PFSK-1 (cell line): ENCODE results near the gene DKKL1.

Experiments used
- FOXP2 ChIP-seq: optimal IDR thresholded peaks from 2 replicates; pipeline ENCODE3; 2011; ENCODE audit warnings: borderline replicate concordance, control low read depth, inconsistent platforms; ENCODE audit not compliant: insufficient read depth; ENCODE audit errors: extremely low read length, extremely low read depth
- POLR2AphosphoS5 ChIP-seq: IDR thresholded peaks from 2 replicates; pipeline ENCODE4 v1.6.1; 2012; ENCODE audit warnings: low read depth, mild to moderate bottlenecking, control low read depth, low read length, moderate library complexity
- SIN3A ChIP-seq: IDR thresholded peaks from 2 replicates; pipeline ENCODE4 v1.6.1; 2012; ENCODE audit warnings: mild to moderate bottlenecking, low read length, moderate library complexity, borderline replicate concordance; ENCODE audit not compliant: insufficient read depth
- TAF1 ChIP-seq: IDR thresholded peaks from 2 replicates; pipeline ENCODE4 v1.6.1; 2012; ENCODE audit warnings: low read length, control low read depth, borderline replicate concordance; ENCODE audit not compliant: insufficient read depth
- TF ChIP-seq, protein P1 (sequence below), 2 experiments: IDR thresholded peaks; 2 replicates each; pipeline versions ENCODE4 v1.6.1 to v1.8.0; 2011 to 2012; ENCODE audit warnings: low read depth in 2 of 2, low read length in 2 of 2, control low read depth in 1 of 2, inconsistent platforms in 1 of 2, mild to moderate bottlenecking in 1 of 2, moderate library complexity in 1 of 2; ENCODE audit not compliant: insufficient read depth in 1 of 2

The DKKL1 gene

DNA sequence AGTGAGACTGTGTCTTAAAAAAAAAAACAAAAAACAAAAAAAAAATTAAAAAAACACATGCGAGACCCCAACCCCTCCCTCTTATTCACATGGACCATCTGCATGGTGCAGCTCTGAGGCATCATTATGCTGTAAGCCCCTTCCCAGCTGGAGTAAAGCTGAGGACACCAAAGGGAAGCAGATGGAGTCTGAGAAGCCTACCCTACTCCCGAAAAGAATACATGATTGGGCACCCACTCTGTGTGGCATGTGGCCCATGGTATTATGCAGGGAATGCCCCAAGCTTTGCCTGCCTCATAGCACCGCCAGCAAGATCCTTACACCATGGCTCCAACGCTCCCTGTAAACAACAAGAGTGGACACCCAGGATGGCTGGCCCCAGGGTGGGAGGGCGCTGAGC, 54.8 kb downstream of the DKKL1 start:
- TF ChIP-seq TAF1 = no peak

DNA sequence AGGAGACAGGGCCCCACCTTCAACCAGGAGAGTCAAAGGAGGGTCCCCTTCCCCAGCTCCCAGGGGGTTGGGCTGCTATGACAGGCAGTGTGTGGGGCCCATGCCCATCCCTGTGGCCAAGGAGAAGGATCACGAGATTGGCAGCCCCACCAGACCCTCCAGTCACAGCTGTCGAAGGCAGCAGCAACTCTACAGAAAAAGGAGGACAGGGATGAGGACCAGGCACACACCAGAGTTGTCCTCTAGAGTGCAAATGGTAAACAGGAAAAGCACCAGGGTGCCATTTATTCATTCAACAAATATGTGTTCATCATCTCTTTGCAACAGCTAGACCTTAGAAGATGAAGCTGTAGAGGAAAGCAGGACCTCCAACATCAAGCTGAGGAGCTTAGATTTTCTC, 55.5 kb downstream of the DKKL1 start:
- TF ChIP-seq, protein P1, sequence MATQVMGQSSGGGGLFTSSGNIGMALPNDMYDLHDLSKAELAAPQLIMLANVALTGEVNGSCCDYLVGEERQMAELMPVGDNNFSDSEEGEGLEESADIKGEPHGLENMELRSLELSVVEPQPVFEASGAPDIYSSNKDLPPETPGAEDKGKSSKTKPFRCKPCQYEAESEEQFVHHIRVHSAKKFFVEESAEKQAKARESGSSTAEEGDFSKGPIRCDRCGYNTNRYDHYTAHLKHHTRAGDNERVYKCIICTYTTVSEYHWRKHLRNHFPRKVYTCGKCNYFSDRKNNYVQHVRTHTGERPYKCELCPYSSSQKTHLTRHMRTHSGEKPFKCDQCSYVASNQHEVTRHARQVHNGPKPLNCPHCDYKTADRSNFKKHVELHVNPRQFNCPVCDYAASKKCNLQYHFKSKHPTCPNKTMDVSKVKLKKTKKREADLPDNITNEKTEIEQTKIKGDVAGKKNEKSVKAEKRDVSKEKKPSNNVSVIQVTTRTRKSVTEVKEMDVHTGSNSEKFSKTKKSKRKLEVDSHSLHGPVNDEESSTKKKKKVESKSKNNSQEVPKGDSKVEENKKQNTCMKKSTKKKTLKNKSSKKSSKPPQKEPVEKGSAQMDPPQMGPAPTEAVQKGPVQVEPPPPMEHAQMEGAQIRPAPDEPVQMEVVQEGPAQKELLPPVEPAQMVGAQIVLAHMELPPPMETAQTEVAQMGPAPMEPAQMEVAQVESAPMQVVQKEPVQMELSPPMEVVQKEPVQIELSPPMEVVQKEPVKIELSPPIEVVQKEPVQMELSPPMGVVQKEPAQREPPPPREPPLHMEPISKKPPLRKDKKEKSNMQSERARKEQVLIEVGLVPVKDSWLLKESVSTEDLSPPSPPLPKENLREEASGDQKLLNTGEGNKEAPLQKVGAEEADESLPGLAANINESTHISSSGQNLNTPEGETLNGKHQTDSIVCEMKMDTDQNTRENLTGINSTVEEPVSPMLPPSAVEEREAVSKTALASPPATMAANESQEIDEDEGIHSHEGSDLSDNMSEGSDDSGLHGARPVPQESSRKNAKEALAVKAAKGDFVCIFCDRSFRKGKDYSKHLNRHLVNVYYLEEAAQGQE (IDR thresholded peaks at IDR 0.05; ENCODE audit: insufficient read depth in 1 of 2, low read depth in 2 of 2, low read length in 2 of 2) = no peak
- no peak for TF ChIP-seq FOXP2
- no peak for TF ChIP-seq POLR2AphosphoS5
- TF ChIP-seq TAF1 = no peak
- no peak for TF ChIP-seq SIN3A

DNA sequence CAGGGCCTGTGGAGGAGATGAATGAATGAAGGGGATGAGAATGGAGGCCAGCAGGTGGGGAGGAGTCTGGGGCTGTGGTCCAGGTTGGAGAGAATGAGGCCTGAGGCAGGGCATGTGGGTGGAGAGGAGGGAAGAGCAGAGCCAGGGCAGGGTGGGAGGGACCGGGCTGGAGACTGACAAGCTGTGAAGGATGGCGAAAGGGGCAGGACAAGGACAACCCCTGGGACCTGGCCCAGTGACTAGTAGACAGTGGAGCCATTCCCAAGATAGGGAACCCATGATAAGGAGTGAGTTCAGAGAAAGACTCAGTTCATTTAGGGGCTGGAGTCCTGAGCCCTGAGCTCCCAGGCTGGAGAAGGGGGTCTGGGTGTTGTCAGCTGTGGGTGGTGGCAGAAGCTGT, 56.5 kb downstream of the DKKL1 start:
- TF ChIP-seq SIN3A (no peak), FOXP2 (no peak), TAF1 (no peak), POLR2AphosphoS5 (no peak)
- TF ChIP-seq, protein P1 (IDR thresholded peaks at IDR 0.05; ENCODE audit: insufficient read depth in 1 of 2, low read depth in 2 of 2, low read length in 2 of 2) = no peak

DNA sequence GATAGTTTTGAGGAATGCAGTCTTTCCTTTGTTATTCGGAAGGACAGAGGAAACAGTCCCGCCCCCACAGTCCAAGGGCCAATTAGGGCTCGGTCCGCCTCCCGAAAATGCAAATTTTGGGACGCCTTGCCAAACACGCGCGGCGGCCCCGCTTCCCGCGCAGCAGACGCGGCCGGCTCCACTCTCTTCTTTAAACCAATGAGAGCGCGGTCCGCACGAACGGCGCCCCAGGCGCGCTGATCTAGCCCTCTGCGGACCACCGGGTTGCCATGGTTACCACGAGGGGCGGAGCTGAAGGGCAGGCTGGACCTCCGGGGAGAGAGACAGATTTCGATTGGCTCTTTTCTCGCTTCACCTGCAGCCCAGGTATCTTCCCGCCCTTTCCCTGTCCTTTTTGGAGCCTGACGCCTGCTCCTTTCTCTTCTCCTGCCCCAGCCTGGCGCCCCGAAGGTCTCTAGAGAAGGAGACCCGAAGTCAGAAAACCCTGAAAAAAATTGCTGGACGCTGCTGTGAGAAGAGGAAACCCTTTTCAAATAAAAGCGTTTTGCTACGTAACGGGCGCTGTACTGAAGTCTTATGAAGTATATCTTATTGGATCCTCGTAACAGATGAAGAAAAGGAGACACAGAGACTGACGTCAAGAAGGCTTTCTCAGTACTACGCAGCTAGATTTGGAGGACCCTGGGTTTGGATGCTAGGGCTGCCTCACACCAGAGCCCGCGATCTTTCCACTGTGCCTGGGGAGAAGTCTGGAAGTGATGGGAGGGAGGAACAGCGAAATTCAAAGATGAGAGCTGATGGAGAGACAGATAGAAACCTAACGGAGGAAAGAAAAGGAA, 57.6 kb downstream of the DKKL1 start:
- TF ChIP-seq, protein P1 (IDR thresholded peaks at IDR 0.05; ENCODE audit: insufficient read depth in 1 of 2, low read depth in 2 of 2, low read length in 2 of 2) = no peak
- TF ChIP-seq TAF1 = no peak
- no peak for TF ChIP-seq SIN3A
- no peak for TF ChIP-seq FOXP2
- TF ChIP-seq POLR2AphosphoS5 = no peak

DNA sequence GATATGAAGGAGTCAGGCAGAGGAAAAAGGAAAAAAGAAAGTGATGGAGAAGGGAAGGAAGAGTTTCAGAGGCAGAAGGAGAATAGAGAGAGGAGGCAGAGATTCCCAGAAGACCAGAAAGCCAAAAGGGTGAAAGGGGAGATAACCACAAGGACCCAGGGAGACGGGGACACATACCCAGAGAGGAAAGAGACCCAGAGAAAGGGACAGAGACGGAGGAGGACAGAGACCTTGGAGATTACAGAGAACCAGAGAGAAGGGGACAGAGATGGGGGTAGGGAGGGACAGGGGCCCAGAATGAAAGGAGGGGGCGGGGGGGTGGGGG, 58.2 kb downstream of the DKKL1 start:
- no peak for TF ChIP-seq POLR2AphosphoS5
- TF ChIP-seq FOXP2 = no peak
- TF ChIP-seq, protein P1 (IDR thresholded peaks at IDR 0.05; ENCODE audit: insufficient read depth in 1 of 2, low read depth in 2 of 2, low read length in 2 of 2) = no peak
- TF ChIP-seq SIN3A = no peak
- no peak for TF ChIP-seq TAF1
